HG02610 (cell line): ENCODE measurements around the gene YTHDF2.
A peak's percentile ranks its signal among the peaks of the same experiment; 100 is the strongest.
"Not testable (repeated sequence)": the region's sequence is repeated elsewhere in the genome, so short reads cannot be mapped to it uniquely, and the experiment has no call there.

Source experiments
- ATAC-seq: cut with Tn5 transposase; IDR thresholded peaks from one replicate; pipeline ENCODE4 v1.9.1; 2021; ENCODE audit warnings: mild to moderate bottlenecking, moderate library complexity; ENCODE audit not compliant: unreplicated experiment

Gene YTHDF2

GRCh38 chr1:28736450-28737306 lies at the start of gene YTHDF2:
TSS of gene YTHDF2 (plus strand) at chr1:28736940. CDS start at chr1:28737121, 181 bp downstream.
- ATAC-seq: peak; percentile 88

GRCh38 chr1:28691627-28692026 lies 45.1 kb upstream of the YTHDF2 start:
- ATAC-seq: not testable (repeated sequence)

DNA sequence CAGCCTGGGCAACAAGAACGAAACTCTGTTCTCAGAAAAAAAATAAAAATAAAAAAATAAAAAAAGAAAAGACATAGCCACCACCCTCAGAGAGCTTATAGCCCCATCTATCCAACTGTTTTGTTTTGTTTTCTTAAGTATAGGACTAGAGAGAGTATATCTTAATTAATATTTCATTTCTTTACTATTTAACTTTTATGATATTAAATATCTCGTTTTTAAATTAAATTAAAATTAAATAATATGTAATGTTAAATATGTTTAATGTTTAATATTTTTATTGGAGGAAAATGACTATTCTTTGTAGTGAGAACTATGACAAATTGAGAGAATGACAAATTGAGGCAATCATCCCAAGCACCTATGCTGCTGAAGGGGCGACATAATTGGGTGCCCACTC lies 33.1 kb upstream of the YTHDF2 start:
- ATAC-seq: no peak

DNA sequence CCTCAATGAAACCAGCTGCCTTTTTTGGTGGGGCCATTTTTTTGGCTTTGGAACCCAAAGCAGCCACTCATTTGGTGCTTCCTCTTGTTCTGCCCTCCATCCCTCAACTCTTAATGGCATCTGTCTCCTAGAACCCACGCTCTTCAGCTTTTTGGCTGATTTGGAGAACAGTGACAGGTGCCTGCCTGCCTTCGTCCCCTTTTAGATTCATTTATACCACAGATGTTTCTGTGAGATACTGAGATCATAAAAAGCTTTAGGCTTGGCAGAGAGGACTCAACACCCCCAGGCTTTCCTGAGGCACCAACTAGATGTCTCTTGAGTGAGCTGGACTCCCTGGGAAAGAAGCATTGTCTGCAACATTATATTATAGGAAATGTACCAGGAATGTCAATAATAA lies 20.4 kb upstream of the YTHDF2 start:
- ATAC-seq: no peak

DNA sequence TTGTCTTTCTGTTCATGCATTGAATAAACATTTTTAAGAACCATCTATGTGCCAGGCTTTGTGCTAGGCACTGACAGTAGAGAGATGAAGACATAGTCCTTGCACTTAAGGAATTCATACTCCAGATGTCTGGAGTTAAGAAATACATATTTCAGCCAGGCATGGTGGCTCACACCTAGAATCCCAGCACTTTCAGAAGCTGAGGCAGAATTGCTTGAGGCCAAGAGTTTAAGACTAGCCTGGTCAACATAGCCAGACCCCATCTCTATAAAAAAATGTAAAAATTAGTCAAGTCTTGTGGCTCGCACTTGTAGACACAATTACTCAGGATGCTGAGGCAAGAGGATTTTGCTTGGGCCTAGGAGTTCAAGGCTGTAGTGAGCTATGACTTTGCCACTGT lies 18.6 kb upstream of the YTHDF2 start:
- ATAC-seq: no peak

- ATAC-seq: no peak
Observed at GRCh38 chr1:28718586-28719331, 18.0 kb upstream of the YTHDF2 start.

DNA sequence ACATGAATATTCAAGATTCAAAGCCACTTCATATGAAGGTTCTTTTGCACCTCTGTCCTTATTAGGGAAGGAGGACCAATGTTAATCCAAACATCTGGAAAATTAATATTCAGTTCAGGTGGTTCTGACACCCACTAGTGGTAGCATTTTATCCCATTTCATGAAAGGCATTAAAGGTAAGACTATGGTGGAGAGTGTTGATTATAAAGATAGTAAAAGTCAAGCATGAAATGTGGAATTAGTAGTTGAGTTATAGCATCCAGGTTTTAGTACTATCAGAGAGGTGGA lies 17.5 kb upstream of the YTHDF2 start:
- ATAC-seq: no peak

- ATAC-seq: no peak
Observed at GRCh38 chr1:28720376-28720775, 16.4 kb upstream of the YTHDF2 start.

GRCh38 chr1:28721927-28722326 lies 14.8 kb upstream of the YTHDF2 start:
- not testable (repeated sequence) for ATAC-seq

DNA sequence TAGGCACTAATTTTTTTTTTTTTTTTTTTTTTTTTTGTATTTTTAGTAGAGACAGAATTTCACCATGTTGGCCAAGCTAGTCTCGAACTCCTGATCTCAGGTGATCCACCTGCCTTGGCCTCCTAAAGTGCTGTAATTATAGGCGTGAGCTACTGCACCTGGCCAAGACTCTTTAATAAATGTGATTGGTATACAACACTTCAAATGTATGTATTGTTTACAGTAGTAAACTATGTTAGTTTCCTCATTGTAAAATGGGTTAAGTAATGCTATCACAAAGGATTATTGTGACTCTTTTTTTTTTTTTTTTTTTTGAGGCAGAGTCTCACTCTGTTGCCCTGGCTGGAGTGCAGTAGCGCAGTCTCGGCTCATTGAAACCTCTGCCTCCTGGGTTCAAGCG lies 11.4 kb upstream of the YTHDF2 start:
- not testable (repeated sequence) for ATAC-seq

DNA sequence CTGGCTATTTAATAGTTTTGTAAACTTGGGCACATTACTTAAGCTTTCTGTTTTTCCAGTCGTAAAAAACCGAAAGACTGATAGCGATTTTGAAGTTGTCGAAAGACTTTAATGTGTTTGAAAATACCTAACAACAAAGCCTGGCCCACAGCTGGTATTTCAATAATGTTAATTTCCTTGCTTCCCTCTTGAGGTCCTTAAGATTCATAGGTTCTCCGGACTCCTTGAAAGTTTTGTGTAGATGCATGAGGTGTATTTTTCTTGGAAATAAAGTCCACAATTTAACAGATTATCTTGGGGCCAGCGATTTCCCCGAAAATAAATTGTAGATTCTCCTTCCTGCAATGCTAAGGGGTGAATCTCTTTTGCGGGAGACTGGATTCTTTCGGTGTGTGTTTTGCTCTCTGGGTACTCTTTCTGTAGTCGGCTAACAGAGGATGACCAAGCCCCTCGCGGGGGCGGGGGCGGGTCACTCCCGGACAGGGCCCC lies 735 bp upstream of the YTHDF2 start:
- ATAC-seq: no peak

DNA sequence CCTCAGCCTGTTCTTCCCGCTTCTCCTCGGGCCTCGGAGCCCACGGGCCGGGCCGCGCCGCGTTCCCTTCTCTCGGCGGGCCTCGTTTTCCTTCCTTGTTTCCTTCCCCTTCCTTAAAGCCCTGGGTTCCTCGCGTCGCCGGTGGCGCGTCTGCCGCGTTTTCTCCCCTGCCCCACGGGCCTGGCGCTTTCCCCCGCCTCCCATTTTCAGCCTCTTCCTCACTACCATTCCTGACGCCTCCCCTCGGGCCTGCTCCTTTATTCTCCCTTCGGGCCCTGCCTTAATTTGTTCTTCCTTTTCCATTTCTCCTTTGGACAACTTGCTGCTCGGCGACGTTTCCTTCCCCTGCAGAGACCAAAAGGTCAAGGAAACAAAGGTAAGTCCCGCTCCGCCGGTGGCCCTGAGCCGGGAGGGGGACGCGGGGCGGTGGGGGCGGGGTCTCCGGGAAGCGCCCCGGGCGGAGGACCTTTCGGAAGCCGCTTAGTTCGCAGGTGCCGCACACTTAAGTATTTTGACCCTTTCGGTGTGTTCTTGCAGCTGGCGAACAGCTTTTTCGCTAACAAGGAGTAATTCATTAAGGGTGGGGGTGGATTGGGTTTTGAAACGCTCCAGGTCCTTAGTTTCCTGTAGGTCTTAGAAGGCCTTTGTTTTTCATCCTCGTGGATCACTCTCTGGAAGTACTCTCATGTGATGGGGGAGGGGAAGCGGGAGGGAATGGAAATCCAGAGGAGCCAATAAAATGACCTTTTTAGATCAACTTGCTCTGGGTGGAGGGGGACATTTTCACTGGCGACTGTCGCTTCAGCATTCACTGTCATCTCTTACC lies 780 bp downstream of the YTHDF2 start:
- no peak for ATAC-seq

GRCh38 chr1:28740118-28740517 lies 3.4 kb downstream of the YTHDF2 start:
- no peak for ATAC-seq

DNA sequence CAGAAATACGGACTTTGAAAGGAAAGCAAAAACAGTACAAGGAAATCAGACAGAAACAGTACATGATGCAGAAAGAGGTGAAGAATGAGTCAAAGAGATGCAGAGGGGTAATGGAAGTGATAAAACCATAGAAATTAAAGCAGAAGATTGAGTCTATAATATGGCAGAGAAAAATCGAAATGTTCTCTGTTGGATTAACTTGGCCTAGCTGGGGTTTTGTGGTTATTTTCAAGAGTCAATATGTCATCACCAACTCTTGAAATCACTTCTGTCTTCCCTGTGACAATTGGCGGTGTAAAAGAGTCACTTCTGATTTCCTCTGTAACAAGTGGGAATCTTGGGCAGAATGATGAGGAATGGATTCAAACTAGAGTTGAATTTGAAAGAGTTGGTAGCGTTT lies 7.4 kb downstream of the YTHDF2 start:
- no peak for ATAC-seq

GRCh38 chr1:28745653-28746173 lies 9.0 kb downstream of the YTHDF2 start:
- no peak for ATAC-seq

- ATAC-seq: no peak
Observed at GRCh38 chr1:28750330-28750729, 13.6 kb downstream of the YTHDF2 start.

GRCh38 chr1:28750771-28751294 lies 14.1 kb downstream of the YTHDF2 start:
- not testable (repeated sequence) for ATAC-seq

DNA sequence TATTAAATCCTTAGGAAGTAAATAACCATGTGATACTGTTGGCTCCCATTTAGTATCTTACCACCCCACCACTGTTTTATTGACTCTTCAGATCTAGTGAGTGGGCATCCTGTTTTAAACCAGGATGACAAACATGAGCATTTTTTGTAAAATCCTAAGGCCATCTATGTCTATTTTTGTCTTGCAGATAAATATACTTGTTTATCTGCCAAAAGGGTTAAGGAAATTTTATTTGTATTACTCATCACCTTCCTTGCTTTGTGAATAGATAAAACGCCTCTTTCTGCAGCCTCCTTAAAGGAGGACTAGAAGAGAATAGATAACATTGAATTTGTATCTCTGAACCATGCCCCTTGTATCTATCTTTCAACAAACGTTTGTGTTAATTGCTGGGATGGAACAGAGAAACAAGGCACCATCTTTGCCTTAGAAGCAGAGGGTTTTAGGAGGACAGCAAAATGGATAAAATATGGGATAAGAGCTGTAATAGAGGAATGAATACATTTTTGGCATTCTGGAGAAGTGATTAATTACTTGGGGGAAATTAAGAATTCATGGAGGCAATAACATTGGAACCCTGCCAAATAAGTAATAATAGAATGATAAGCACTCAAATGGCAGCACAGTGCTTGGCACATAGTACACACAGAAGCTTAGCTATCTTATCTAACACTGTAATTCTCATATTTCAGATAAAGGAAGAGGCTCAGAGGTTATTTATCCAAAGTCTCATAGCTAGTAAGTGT lies 14.7 kb downstream of the YTHDF2 start:
- no peak for ATAC-seq

GRCh38 chr1:28755701-28756100 lies 19.0 kb downstream of the YTHDF2 start:
- no peak for ATAC-seq

DNA sequence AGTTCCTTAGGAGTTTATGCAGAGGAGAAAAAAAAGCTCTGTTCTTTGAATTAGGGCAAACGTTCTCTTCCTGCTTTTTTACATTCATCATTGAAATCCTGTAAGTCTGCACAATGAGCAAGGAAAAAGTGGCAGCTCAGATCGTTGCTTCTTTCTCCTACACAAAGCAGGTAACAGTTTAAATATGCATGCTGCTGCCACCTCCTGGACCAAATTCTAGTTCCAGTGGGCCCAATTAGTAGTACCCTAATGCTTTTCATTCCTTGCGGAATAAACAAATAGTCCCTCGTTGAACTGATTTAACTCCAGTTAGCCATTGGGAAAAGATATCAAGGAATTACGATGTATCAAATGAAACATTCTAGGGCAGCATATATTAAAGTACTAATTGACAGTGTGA lies 20.1 kb downstream of the YTHDF2 start:
- no peak for ATAC-seq
